ENCODE measurements around the gene RERE. TPM values are rescaled to one million over a fixed set of nuclear protein-coding genes. Genes with fewer than 3 reads are reported as not detected.
A peak's percentile ranks its signal among the peaks of the same experiment; 100 is the strongest.

The RERE gene
- total and polyA plus RNA-seq, 2 experiments from 2014 or later = 39.8 to 62.8 TPM

DNA sequence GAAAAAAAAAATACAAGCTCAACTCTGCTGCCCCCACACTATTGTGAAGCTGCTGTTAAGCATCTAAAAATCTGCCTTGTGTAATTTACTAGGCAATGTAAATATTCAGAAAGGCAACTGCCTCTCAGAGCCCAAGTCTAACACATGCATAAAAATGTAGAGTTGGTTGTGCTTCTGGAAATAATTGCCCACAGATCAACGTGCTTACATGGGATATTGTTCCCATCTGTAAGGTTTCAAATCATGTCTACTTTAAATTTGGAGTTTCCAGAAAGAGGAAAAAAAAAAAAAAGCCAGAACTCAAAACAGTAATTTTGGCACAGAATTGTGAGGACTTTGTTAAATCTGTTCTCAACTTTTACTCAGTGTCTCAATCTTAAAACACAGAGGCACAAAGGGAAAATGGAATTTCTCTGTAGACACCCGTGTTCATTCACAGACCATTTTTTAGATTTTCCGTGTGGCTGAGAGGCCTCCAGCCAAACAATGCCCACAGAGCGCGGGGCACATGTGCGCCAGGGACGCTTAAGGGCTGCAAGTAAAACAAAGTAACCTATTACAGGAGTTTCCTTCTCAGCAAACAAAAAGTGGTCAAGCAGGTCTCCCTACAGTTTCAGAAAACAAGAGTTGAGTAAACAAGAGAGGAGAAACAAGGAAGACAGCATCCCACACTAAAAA lies 115.5 kb downstream of the RERE start:
- peak overlapping the region; percentile 74 for H3K4me2 ChIP-seq
- peak; percentile 58 for DNase-seq (ENCODE audit: low spot score)
- H3K9me2 ChIP-seq (replicated peaks; ENCODE audit: insufficient read depth) = no peaks in the 10 kb centered on the region
- H3K9me3 ChIP-seq (ENCODE audit: low read depth) = no peaks in the 10 kb centered on the region
- H2AFZ ChIP-seq = no peak overlapping the region
- no peaks in the 10 kb centered on the region for H3K36me3 ChIP-seq (replicated peaks; ENCODE audit: insufficient read depth, low read depth)
- H3K4me1 ChIP-seq (ENCODE audit: insufficient read depth) = peaks cover 37% of the 10 kb centered on the region
- H3K4me3 ChIP-seq = peak overlapping the region; percentile 66
- H3K27me3 ChIP-seq = no peaks in the 10 kb centered on the region
- peaks cover 70% of the 10 kb centered on the region for H3K79me2 ChIP-seq
- WGBS (ENCODE audit: low lambda C conversion rate, missing lambda C conversion rate) = 3% methylated on average over 7 of the region's 7 CpGs
- TF ChIP-seq EZH2 (IDR thresholded peaks at IDR 0.05; ENCODE audit: borderline replicate concordance) = no peak
- TF ChIP-seq, protein P1, sequence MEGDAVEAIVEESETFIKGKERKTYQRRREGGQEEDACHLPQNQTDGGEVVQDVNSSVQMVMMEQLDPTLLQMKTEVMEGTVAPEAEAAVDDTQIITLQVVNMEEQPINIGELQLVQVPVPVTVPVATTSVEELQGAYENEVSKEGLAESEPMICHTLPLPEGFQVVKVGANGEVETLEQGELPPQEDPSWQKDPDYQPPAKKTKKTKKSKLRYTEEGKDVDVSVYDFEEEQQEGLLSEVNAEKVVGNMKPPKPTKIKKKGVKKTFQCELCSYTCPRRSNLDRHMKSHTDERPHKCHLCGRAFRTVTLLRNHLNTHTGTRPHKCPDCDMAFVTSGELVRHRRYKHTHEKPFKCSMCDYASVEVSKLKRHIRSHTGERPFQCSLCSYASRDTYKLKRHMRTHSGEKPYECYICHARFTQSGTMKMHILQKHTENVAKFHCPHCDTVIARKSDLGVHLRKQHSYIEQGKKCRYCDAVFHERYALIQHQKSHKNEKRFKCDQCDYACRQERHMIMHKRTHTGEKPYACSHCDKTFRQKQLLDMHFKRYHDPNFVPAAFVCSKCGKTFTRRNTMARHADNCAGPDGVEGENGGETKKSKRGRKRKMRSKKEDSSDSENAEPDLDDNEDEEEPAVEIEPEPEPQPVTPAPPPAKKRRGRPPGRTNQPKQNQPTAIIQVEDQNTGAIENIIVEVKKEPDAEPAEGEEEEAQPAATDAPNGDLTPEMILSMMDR (IDR thresholded peaks at IDR 0.05; ENCODE audit: poor library complexity) = no peak
- TF ChIP-seq EZH2phosphoT487 (IDR thresholded peaks at IDR 0.05; ENCODE audit: low read depth, severe bottlenecking, unreplicated experiment) = no peak
- H4K20me1 ChIP-seq (ENCODE audit: insufficient read depth, poor library complexity, severe bottlenecking) = peaks cover 22% of the 10 kb centered on the region
- H3K27ac ChIP-seq = peak overlapping the region; percentile 88

DNA sequence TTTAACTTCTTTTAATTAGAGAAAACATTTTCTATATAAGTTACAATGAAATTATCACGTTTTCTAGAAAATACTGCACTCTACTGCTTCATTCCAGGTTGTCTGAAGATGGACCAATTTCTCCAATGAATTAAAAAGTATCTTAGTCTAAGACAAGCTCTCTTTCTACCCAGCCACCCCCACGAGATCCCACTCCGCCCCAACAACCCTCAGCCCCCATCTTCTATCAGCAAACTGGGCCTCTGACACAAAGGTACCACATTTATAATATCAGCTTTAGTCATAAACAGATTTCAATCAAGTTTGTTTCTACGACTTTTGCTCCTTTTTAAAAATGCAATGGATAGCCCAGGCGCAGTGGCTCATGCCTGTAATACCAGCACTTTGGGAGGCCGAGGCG lies 117.8 kb downstream of the RERE start:
- no peaks in the 10 kb centered on the region for H3K27me3 ChIP-seq
- H2AFZ ChIP-seq = no peak overlapping the region
- peaks cover 83% of the 10 kb centered on the region for H3K79me2 ChIP-seq
- H3K4me1 ChIP-seq (ENCODE audit: insufficient read depth) = peaks cover 24% of the 10 kb centered on the region
- WGBS (ENCODE audit: low lambda C conversion rate, missing lambda C conversion rate) = 92% methylated on average over 7 of the region's 7 CpGs
- no peaks in the 10 kb centered on the region for H3K9me2 ChIP-seq (replicated peaks; ENCODE audit: insufficient read depth)
- H3K27ac ChIP-seq = no peak overlapping the region
- H3K36me3 ChIP-seq (replicated peaks; ENCODE audit: insufficient read depth, low read depth) = no peaks in the 10 kb centered on the region
- no peak for TF ChIP-seq EZH2 (IDR thresholded peaks at IDR 0.05; ENCODE audit: borderline replicate concordance)
- TF ChIP-seq, protein P1 (IDR thresholded peaks at IDR 0.05; ENCODE audit: poor library complexity) = no peak
- no peak for TF ChIP-seq EZH2phosphoT487 (IDR thresholded peaks at IDR 0.05; ENCODE audit: low read depth, severe bottlenecking, unreplicated experiment)
- peaks cover 29% of the 10 kb centered on the region for H4K20me1 ChIP-seq (ENCODE audit: insufficient read depth, poor library complexity, severe bottlenecking)
- no peak for DNase-seq (ENCODE audit: low spot score)
- H3K4me3 ChIP-seq = no peak overlapping the region
- H3K4me2 ChIP-seq = no peak overlapping the region
- H3K9me3 ChIP-seq (ENCODE audit: low read depth) = no peaks in the 10 kb centered on the region

DNA sequence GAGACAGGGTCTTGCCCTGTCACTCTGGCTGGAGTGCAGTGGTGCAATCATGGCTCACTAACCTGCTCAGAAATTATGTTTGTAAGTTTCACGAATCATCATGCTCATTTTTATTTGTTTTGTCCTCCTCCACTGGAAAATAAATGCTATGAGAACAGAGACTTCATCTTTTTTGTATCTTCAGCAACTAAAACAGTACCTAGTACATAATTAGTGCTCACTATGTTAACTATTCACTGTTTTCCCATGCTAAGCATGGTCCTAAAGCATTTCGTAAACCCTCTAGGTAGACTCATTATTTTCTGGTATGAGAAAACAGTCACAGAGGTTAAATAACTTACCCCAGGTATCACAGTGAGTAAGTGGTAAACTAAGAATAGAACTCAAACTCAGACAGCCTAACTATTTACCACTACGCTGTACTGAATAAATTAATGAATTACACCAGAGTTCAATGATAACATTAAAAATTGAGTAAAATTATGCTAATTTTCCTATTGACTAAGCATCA lies 118.4 kb downstream of the RERE start:
- Histone ChIP-seq H3K4me3 (no peak overlapping the region), H3K27me3 (no peaks in the 10 kb centered on the region), H4K20me1 (ENCODE audit: insufficient read depth, poor library complexity, severe bottlenecking) (peaks cover 33% of the 10 kb centered on the region), H3K9me3 (ENCODE audit: low read depth) (no peaks in the 10 kb centered on the region), H3K9me2 (replicated peaks; ENCODE audit: insufficient read depth) (no peaks in the 10 kb centered on the region), H2AFZ (no peak overlapping the region), H3K36me3 (replicated peaks; ENCODE audit: insufficient read depth, low read depth) (no peaks in the 10 kb centered on the region), H3K4me1 (ENCODE audit: insufficient read depth) (peaks cover 18% of the 10 kb centered on the region), H3K4me2 (no peak overlapping the region), H3K79me2 (peaks cover 84% of the 10 kb centered on the region), H3K27ac (no peak overlapping the region)
- DNase-seq (ENCODE audit: low spot score) = no peak
- TF ChIP-seq EZH2 (IDR thresholded peaks at IDR 0.05; ENCODE audit: borderline replicate concordance) (no peak), EZH2phosphoT487 (IDR thresholded peaks at IDR 0.05; ENCODE audit: low read depth, severe bottlenecking, unreplicated experiment) (no peak)
- TF ChIP-seq, protein P1 (IDR thresholded peaks at IDR 0.05; ENCODE audit: poor library complexity) = no peak
- 92% methylated on average over 3 of the region's 3 CpGs for WGBS (ENCODE audit: low lambda C conversion rate, missing lambda C conversion rate)

All from hepatocyte (in vitro differentiated cells).